HL-60/S4 treated with retinoic acid at 250 ng/mL for 4 days and 3 days (cell line): ENCODE results near the gene HOXB4.

Experiments
- in situ Hi-C: fragments of 300-500 bp; cut with MboI; formaldehyde crosslinking; loops from 2 replicates; pipeline ENCODE4 v1.7.0; 2022; ENCODE audit warnings: low sequenced_read_pairs

Gene HOXB4

DNA sequence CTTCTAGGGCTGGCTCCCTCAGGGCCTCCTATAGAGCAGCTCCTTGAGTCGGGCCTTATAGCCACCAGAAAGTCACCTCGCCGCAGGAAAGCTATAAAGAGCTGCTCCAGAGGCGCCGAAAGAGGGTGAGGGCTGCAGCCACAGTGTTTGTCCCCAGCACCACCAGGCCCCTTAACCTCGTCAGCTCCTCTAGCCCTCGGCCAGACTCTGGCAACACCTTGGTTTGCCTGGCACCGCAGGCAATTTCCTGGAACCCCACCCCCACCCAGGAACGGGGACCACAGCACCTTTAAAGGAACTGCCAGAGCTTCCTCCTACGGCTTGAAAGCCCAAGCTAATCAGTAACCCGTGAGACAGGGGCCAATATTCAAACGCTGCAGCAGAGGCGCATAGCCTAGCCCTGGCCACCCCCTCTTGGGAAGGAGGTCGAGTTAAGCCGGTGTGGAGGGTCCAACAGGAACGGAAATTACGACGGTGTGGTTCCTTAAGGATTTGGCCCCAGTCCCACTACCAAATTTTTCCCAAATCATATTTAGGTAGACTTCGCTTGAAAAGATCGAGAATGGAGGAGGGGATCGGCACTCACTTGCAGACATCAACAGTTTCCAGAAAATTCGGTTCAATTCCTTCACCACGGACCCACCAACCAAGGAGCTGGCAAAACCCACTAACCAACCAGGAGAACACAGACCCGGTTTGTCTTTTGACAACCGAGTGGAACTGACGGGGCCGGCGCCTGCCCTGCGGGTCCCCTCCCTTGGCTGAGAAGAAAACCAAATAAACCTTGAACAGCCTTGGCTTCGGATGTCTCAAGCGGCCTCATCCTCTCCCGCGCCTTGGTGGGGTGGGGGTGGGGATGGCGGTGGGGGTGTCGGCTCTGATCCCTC is 23.6 kb upstream of the HOXB4 start:
- in situ Hi-C loops, result no loop called here

DNA sequence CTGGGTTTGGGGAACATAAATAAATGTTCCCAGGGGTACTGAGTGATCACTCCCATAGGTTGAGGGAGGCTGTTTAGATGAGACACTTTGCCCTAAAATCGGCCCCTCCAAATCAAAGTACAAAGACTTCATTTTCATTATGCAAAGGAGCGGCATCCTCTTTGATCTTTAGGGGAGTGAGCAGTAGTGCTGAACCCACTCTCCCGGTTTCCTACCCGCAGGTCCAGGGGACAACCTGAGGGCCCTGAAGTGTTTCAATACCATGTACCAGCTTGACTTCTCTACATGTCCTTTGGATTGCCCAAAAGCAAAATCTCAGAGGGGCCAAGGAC is 23.0 kb upstream of the HOXB4 start:
- in situ Hi-C loops, result no loop called here

DNA sequence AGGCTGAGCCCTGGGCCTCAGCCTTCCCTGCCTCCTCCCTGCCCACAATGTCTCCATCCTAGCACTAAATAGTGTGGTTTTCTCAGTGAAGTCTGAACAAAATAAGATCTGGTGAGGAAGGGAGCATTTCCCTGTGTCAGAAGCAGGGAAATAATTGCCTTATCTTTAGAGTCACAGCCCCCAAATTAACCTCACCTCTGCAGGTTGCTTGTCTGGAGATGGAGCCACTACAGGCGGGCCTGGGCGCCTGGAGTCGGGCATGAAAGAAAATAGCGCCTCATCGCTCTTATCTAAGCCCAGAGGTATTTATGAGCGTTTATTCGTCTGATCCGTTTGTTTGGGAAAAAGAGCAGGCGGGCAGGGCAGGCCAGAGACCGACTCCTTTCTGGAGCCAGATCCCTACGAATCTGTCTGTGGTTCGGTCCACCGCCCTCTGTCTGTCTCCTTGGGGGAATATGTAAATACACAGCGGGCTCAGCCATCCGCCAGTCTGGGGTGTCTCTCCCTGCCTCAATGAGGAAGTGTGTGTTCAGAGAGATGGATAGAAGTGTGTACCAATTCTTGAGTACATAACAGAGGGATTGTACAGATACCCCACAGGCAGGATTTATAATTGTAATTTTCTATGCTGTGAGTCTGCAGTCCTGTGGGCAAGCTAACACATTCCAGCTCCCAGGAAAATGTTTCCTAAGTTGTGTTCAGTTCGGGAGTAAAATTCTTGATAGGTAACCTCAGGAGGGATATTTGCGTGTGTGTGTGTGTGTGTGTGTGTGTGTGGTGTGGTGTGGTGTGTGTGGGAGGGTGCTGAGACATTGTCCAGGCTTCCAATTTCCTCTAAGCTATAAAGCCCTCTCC is 22.3 kb upstream of the HOXB4 start:
- in situ Hi-C loops, result no loop called here

DNA sequence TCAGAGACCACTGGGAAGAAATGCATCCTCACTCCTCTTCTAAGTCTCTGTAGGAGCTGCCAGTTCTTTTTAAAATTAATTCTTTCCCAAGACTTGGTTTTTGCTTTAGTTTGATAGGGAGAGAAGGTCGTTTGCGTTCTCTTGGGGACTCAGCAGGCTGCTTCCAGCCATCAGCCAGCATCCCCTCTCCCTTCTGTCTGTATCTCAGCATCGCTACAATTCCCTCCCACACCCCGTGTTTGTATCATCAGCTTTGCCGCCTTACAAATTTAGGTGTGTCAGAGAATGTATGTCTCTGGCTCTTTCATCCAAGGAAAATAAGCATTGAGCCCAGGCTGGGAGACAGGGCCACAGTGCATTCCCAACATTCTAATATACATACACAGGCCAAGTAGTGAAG is 21.2 kb upstream of the HOXB4 start:
- in situ Hi-C loops, result no loop called here

DNA sequence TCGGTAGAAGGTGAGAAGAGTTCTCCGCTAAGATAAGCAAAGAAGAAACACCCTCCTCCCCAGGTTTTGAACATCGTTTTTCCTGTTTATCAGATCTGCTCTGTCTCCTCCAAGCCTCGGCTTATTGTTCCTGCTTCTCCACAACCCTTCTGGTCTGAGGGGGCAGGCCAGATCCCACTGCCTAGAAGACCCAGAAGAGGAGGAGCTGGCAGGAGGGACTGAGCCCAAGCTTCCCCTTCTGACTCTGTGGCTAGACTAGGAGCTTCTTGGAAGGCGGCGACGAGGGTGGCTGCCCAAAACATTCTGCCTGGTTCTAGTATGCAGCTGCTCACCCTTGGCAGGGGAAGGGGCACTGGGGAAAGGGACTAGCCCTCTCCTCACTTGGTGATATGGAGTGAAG is 20.6 kb upstream of the HOXB4 start:
- in situ Hi-C loops, result no loop called here

DNA sequence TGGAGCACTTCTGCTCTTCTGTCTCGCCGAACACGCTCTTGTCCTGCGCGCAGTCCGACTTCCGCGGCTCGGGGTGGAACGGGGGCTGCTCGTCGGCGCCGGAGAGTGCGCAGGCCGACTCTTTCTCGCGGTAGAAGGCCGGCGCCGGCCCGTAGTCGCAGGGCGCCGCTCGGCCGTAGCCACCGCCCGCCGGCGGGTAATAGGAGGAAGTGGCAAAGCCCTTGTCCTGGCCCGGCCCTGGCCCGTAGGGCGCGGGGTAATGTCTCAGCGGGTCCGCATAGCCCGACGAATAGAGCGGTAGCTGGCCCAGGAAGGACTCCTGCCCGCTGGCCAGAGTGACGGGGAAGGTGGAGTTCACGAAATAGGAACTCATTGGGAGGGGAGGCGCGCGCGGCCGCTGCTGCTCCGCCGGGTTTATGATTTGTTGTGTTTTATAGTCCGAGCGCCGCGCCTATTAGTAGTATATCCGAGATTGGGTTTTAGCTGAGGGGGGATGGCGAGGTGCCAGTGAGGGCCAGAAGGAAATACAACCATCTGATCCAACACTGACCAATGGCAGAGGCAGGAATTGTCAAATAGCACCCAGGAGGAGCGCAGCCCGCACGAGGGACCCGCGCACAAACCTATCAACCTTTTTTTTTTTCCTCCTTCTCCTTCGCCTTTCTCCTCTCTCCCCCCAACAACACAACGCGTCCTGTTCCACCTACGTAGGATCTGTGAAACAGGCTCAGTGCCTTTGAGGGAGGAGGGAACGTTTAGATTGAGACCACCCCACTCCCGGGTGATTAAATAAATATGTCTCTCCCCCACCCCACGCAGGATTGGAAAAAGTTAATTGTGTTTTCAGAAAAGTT is 19.9 kb upstream of the HOXB4 start:
- in situ Hi-C loops, result no loop called here

DNA sequence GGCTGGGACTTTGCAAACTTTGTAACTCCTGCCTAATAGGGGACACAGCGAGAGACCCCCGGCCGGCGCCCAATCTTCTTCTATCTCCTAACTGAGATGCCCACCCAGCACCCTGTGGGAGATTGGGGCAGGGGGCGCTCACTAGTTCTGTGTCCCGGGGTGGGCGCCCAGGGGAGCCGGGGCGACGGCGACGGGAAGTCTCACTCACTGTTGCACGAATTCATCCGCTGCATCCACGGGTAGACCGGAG is 19.3 kb upstream of the HOXB4 start:
- in situ Hi-C loops, result no loop called here

DNA sequence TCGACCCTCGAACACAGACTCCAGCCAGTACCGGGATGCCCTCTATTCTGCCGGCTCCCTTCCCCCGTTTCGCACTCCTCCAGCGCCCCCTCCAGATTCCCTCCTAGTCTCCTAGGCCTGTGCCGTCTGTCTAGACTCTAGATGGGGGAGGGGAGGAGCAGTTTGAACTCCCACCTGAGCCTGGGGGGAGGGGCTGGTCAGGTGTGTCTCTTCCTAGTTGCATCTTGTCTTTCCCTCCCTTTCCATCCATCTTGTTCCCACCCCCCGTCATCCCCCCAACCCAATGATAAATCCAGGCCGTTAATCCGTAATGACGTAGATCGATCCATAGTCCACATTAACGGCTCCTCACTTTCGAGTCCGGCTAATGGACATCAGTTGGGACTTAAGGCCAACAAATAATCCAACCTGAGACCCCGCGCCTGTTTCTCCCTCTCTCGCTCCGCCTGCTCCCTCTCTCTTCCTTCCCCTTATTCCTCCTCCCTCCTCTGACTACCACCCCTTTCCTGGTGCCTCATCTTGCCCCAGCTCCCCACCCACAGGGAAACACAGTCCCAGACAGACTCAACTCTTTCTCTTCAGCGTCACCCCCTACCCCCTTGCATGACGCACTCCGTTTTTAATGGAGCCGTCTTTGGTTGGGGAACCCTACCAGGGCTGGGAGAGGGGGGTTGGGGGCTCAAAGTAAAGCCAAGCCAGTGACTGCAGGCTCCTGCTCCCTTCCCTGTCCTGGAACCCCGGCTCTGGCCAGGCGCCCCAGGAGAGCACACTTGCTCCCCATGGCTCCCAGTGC is 18.8 kb upstream of the HOXB4 start:
- in situ Hi-C loops, result no loop called here

DNA sequence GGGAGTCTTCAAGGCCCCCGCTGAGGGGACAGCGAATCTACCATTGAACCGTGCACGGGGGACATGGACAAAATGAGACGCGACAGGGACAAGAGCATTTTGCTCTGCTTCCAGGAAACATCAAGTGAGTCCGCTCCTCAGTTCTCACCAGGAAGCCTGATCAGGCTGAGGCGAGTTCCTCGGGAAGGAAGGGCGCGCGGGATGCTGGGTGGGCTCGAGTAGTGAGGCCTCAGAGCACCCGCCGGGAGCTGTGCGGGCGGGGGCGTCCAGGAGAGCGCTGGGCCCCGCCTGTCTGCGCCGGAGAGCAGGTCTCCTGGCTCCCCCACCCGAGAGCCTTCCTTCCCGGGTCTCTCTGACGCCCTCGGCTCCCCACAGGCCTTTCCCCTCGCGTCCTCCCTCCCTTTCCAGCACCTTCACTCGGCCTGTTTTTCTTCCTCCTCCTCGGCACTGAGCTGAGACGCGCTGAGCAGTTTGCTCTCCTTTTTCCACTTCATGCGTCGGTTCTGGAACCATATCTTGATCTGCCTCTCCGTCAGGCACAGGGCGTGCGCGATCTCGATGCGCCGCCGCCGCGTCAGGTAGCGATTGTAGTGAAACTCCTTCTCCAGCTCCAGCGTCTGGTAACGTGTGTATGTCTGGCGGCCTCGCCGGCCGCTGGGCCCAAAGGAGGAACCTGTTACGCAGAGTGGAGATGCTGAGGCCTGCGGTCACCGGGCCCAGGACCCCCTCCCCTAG is 18.0 kb upstream of the HOXB4 start:
- in situ Hi-C loops, result no loop called here

DNA sequence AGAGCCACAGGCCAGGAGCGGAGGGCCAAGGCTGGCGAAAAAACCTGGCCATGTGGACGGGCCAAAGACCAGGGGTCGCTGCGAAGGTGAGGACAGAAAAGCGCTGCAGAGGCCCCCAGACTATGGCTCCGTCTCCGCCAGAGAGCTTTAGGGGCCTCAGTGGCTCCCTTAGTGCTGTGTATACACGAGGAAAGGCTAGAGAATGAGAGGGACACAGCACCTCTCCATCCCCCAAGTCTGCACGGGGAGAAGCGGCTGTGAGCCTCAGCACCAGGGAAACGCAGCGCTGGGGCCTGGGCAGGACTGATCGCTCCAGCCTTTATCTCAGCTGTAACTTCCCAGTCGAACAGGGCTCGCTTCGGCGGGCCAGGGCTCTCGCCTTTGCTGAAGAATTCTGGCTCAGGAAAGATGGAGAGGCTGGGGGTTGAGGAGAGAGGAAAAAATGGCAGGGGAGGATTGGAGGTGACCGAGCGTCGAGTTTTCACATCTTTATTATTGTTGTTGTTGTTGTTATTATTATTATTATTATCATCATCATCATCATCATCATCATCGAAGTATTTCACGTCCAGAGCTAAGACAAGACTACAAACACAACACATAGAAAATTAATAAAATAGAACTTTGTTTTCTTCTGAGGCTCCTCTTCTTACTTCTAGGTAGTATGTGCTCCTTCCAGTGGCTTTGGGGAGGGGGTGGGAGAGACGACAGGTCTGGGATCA is 17.3 kb upstream of the HOXB4 start:
- in situ Hi-C loops, result no loop called here

DNA sequence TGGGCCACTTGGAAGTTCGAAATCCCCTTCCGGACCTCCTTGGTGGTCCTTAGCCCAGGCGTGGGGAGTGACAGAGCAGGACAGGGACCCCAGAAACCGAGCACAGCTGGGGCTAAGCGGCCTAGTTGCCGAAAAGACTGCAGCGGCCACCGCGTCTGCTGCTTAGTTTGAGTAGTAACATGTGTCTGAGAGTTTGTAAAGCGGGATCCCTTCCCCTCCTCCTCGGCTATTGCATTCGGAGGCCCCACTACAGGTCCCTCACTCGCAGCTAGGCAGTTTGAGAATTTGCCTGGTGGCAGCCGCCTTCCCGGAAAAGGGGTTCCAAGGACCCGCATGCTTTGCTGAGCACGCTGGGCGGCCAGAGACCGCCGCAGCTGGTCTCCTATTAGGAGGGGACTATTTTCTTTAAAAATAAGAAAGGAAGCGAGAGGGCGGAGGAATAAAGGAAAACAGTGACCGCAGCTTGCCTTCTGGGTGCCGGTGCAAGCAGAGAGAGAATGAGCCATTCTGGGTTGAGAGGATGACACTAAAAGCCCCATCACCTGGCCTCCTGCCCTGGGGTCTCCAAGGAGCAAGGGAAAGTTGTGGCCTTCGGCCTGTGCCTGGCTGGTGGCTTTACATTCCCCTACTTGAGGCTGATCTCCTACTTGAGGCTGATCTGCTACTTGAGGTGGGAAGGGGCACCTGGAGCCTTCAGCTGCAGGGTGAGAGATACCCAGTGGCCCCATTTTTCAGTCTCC is 16.6 kb upstream of the HOXB4 start:
- in situ Hi-C loops, result no loop called here

DNA sequence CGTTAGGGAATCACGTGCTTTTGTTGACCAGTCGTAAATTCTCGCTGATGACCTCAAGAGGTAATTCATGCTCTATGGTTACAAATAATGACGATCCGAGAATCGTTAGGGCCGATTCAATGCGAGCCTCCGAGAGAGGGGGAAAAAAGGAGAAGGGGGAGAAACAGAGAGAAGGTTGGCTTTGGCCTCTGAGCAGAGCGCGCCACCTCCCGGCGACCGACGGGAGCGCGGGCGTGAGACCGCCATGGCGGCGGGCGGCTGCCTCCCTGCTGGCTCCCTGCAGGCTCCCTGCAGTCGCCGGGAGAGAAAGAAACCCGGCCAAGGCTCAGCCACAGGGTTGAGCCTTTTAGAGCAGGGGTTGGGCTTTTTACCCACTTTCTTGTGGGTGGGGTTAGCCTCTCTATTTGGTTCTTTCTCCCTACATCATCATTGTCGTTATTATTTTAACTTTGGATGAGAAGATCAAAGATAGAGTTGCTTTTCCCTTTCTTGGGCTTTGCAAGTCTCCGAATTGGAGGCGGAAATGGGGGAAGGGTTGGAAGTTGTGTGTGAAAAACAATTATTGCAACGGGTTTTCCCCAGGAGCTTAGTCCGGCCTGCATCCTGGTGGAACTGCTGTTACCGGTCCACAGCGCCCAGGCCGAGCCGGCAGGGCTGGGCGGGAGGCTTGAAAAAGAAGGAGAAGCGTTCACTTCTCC is 15.8 kb upstream of the HOXB4 start:
- in situ Hi-C loops, result no loop called here

DNA sequence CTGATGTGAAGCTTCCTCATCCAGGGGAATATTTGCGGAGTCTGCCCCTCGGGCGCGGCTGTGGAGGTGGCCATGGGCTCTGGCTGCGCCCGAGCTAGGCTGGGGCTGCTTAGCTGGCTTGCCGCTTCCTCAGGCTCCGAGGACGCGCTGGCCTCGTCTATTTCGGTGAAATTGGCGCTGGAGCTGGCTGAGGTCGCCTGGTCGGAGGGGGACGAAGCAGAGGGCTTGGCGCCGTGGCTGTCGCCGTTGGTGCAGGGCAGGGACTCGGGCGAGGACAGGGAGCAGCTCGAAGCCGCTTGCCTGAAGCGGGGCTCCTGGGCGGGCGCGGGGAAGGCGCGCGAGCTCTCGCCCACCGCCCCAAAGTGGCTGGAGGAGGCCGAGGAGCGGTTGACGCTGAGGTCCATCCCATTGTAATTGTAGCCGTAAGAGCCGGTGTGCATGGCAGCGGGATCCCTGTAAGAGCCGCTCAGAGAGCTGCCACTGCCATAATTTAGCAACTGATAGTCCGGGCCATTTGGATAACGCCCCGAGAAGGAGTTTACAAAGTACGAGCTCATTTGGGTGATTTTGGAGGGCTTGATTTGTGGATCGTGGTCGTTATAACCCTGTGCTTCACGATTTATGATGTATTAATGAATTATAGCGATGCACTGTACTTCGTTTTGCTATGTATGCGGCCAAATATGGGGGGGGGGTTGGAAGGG is 15.1 kb upstream of the HOXB4 start, which contains the start of gene HOXB5:
HOXB5 (minus strand) TSS at position 654 of the 704 bp plus-strand sequence; CDS start at position 557, 97 bp downstream.
- in situ Hi-C loops, result no loop called here

DNA sequence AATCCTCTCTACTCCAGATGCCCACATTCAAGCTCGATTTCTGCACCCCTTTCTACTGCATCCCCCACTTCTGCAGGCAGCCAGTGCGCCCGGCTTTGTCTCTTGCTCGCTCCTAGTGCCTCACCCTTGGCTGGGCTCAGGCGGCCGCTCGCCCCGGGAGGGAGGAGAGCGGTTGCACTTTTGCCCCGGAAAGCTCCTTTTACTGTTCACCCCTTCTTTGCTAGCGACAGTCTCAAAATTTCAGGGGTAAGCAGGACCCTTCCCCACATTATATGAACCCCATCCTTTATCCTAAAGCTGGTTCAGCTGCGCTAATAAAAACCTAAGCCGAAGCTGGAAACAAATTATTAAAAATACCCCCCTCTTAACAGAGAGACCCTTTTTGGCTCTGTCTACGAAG is 14.4 kb upstream of the HOXB4 start:
- in situ Hi-C loops, result no loop called here

DNA sequence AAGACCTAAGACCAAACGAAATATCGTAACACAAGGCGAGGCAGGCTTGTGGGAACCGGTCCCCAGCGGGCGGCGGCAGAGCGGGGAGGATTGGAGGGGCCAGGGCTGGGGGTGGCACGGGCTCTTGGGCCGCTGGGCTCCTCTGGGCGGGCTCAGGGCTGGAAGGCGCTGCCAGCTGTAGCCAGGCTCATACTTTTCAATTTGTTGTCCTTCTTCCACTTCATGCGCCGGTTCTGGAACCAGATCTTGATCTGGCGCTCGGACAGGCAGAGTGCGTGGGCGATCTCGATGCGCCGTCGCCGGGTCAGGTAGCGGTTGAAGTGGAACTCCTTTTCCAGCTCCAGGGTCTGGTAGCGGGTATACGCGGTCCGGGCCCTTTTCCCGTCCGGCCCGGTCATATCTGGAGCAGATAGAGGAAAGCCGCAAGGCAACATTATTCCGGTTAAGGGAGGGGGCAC is 13.9 kb upstream of the HOXB4 start:
- in situ Hi-C loops, result no loop called here

DNA sequence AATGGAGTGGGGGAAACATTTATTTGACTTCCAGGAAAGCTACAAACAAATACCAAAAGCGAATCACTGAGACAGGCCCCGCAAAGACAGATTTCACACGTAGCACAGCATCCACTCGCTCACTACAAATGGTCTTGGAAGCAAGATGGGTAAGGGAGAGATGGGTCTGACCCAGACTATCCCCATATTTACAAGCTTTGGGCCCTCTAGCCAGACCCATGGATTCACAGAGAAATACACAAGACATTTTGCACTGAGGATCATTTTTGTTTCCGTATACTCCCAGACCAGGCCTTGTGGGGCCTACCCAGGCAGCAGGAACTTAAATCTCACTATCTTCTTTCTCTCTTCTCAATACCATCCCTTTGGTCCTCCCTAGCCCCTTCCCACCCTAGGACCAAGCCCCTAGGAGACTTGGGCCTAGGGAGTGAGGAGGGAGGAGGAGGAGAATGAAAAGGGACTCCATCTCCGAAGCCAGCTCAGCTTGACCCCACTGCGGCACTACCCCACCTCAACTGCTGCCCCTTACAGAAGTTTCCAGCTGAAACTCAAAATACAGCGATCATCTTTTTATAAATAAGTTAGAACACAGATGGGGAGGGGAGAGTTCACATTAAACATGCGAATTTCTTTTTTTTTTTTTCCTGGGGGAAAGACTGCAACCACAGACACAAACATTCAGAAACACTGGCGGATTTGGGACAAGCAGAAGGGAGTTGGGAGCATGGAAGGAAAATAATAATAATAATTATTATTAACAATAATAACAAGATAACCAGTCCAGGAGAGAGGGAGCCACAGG is 13.3 kb upstream of the HOXB4 start:
- in situ Hi-C loops, result no loop called here
